ENCODE results near the gene KHK.

- TF ChIP-seq EP300 (IDR thresholded peaks at IDR 0.05) (no peak), CTCF (IDR thresholded peaks at IDR 0.05) (peak in 1 of 3 donors; percentile 41), POLR2A (IDR thresholded peaks at IDR 0.05) (no peak)
These were observed 891 bp upstream of the KHK start for GRCh38 chr2:27085673-27086089.
